HEK293 (cell line): ENCODE measurements around the gene ZNF141.

Experiments used
- CTCF ChIA-PET: fragments of 350-600 bp; formaldehyde crosslinking; extraction: SDS; loops from one replicate; lab custom pipeline; 2021; ENCODE audit warnings: antibody characterized with exemption; lab: Yijun Ruan, JAX
- POLR2A ChIA-PET: fragments of 300-600 bp; formaldehyde crosslinking; extraction: SDS; loops from one replicate; lab custom pipeline; 2020; ENCODE audit warnings: antibody characterized with exemption, inconsistent platforms; lab: Yijun Ruan, JAX
- H3K27ac ChIP-seq: fragments of 200-500 bp; sonication (Bioruptor generic); 2 replicates; pipeline ENCODE4 v1.5.1; 2014; ENCODE audit warnings: low read depth, low read length, control low read depth, inconsistent platforms; ENCODE audit errors: extremely low read depth
- H3K36me3 ChIP-seq, 2 experiments: fragments of 200-500 bp in 1 of 2; sonication (Bioruptor generic) in 1 of 2; 1 replicate in 1 of 2; 2 replicates in 1 of 2; pipeline ENCODE4 v1.5.1; 2014 to 2017; ENCODE audit warnings: inconsistent platforms in 2 of 2, low read length in 2 of 2; ENCODE audit not compliant: control insufficient read depth in 2 of 2, insufficient read depth in 1 of 2
- H3K4me1 ChIP-seq: fragments of 200-500 bp; sonication (Bioruptor generic); 2 replicates; pipeline ENCODE4 v1.5.1; 2014; ENCODE audit warnings: mild to moderate bottlenecking, low read length, inconsistent platforms; ENCODE audit not compliant: control insufficient read depth, insufficient read depth
- H3K4me3 ChIP-seq: 2 replicates; pipeline ENCODE4 v1.5.1; 2011; ENCODE audit warnings: low read depth, mild to moderate bottlenecking, control low read depth, low read length, moderate library complexity
- H3K9me3 ChIP-seq: fragments of 200-500 bp; sonication (Bioruptor generic); 2 replicates; pipeline ENCODE4 v1.5.1; 2014; ENCODE audit warnings: low read depth, low read length, inconsistent platforms; ENCODE audit not compliant: control insufficient read depth, insufficient read depth
- GFI1B ChIP-seq: fragments of 450-650 bp; formaldehyde crosslinking; IDR thresholded peaks from 2 replicates; pipeline ENCODE4 v1.5.1; 2016; ENCODE audit warnings: missing biosample characterization, missing genetic modification characterization
- GLI2 ChIP-seq: fragments of 450-650 bp; formaldehyde crosslinking; IDR thresholded peaks from 2 replicates; pipeline ENCODE4; 2017; ENCODE audit warnings: missing biosample characterization, missing genetic modification characterization, low read depth, borderline replicate concordance
- GLI4 ChIP-seq: fragments of 450-650 bp; formaldehyde crosslinking; IDR thresholded peaks from 2 replicates; pipeline ENCODE4 v1.5.1; 2016; ENCODE audit warnings: missing biosample characterization, missing genetic modification characterization
- GLIS2 ChIP-seq: fragments of 450-650 bp; formaldehyde crosslinking; IDR thresholded peaks from 2 replicates; pipeline ENCODE4 v1.5.1; 2016; ENCODE audit warnings: missing biosample characterization, missing genetic modification characterization
- SCRT1 ChIP-seq: fragments of 450-650 bp; formaldehyde crosslinking; IDR thresholded peaks from 2 replicates; pipeline ENCODE4 v1.5.1; 2016; ENCODE audit warnings: missing biosample characterization, missing genetic modification characterization, borderline replicate concordance
- ZBTB10 ChIP-seq: fragments of 450-650 bp; formaldehyde crosslinking; IDR thresholded peaks from 2 replicates; pipeline ENCODE4 v1.5.1; 2016; ENCODE audit warnings: missing biosample characterization, missing genetic modification characterization
- ZBTB17 ChIP-seq: fragments of 450-650 bp; formaldehyde crosslinking; IDR thresholded peaks from 2 replicates; pipeline ENCODE4 v1.5.1; 2016; ENCODE audit warnings: missing biosample characterization, missing genetic modification characterization
- ZNF223 ChIP-seq: fragments of 450-650 bp; formaldehyde crosslinking; IDR thresholded peaks from 2 replicates; pipeline ENCODE4 v1.5.1; 2016; ENCODE audit warnings: missing biosample characterization, missing genetic modification characterization
- ZNF266 ChIP-seq: fragments of 450-650 bp; formaldehyde crosslinking; IDR thresholded peaks from 2 replicates; pipeline ENCODE4 v1.5.1; 2016; ENCODE audit warnings: missing biosample characterization, missing genetic modification characterization, low read depth
- ZNF280C ChIP-seq: fragments of 450-650 bp; formaldehyde crosslinking; IDR thresholded peaks from 2 replicates; pipeline ENCODE4 v1.5.1; 2016; ENCODE audit warnings: missing biosample characterization, missing genetic modification characterization
- ZNF292 ChIP-seq: fragments of 450-650 bp; formaldehyde crosslinking; IDR thresholded peaks from 2 replicates; pipeline ENCODE4 v1.5.1; 2016; ENCODE audit warnings: low read depth, missing biosample characterization, missing genetic modification characterization, borderline replicate concordance
- ZNF335 ChIP-seq: fragments of 450-650 bp; formaldehyde crosslinking; conservative IDR thresholded peaks from 2 replicates; pipeline ENCODE4 v1.5.1; 2016; ENCODE audit warnings: missing biosample characterization, missing genetic modification characterization
- ZNF350 ChIP-seq: fragments of 450-650 bp; formaldehyde crosslinking; IDR thresholded peaks from 2 replicates; pipeline ENCODE4 v1.5.0; 2017; ENCODE audit warnings: missing biosample characterization, mild to moderate bottlenecking, missing genetic modification characterization
- ZNF398 ChIP-seq: fragments of 450-650 bp; formaldehyde crosslinking; IDR thresholded peaks from 2 replicates; pipeline ENCODE4 v1.5.1; 2017; ENCODE audit warnings: missing biosample characterization, missing genetic modification characterization
- ZNF404 ChIP-seq: fragments of 450-650 bp; formaldehyde crosslinking; IDR thresholded peaks from 2 replicates; pipeline ENCODE4 v1.5.1; 2017; ENCODE audit warnings: missing biosample characterization, missing genetic modification characterization
- ZNF423 ChIP-seq: fragments of 450-650 bp; formaldehyde crosslinking; IDR thresholded peaks from 2 replicates; pipeline ENCODE4 v1.5.1; 2016; ENCODE audit warnings: missing biosample characterization, missing genetic modification characterization
- ZNF48 ChIP-seq: fragments of 450-650 bp; formaldehyde crosslinking; IDR thresholded peaks from 2 replicates; pipeline ENCODE4 v1.5.1; 2016; ENCODE audit warnings: missing biosample characterization, missing genetic modification characterization
- ZNF585B ChIP-seq: fragments of 450-650 bp; formaldehyde crosslinking; IDR thresholded peaks from 2 replicates; pipeline ENCODE4 v1.5.1; 2016; ENCODE audit warnings: missing biosample characterization, missing genetic modification characterization
- ZNF654 ChIP-seq: fragments of 450-650 bp; formaldehyde crosslinking; IDR thresholded peaks from 2 replicates; pipeline ENCODE4 v1.5.1; 2016; ENCODE audit warnings: low read depth, missing biosample characterization, missing genetic modification characterization
- ZNF707 ChIP-seq: fragments of 450-650 bp; formaldehyde crosslinking; IDR thresholded peaks from 2 replicates; pipeline ENCODE4 v1.5.1; 2016; ENCODE audit warnings: missing biosample characterization, missing genetic modification characterization
- ZNF76 ChIP-seq: fragments of 450-650 bp; formaldehyde crosslinking; IDR thresholded peaks from 2 replicates; pipeline ENCODE4; 2016; ENCODE audit warnings: low read depth, missing biosample characterization, missing genetic modification characterization, borderline replicate concordance
- ZNF830 ChIP-seq: fragments of 450-650 bp; IDR thresholded peaks from 2 replicates; pipeline ENCODE4 v1.5.0; 2018; ENCODE audit warnings: missing biosample characterization, missing genetic modification characterization, low read depth, mild to moderate bottlenecking, moderate library complexity
- ZSCAN16 ChIP-seq: fragments of 450-650 bp; formaldehyde crosslinking; IDR thresholded peaks from 2 replicates; pipeline ENCODE4 v1.5.1; 2016; ENCODE audit warnings: missing biosample characterization, missing genetic modification characterization

The ZNF141 gene

GRCh38 chr4:336099-336892 lies 1.3 kb upstream of the ZNF141 start:
- POLR2A ChIA-PET, result no interaction called here
- no peak for TF ChIP-seq ZNF223 (tag by site-specific recombination)
- TF ChIP-seq ZNF707 (tag by site-specific recombination), result no peak
- no peak for TF ChIP-seq ZNF404 (tag by site-specific recombination)
- TF ChIP-seq ZNF350 (tag by site-specific recombination), result no peak
- no peak for TF ChIP-seq ZNF266 (tag by site-specific recombination)
- TF ChIP-seq ZSCAN16 (tag by site-specific recombination), result no peak
- TF ChIP-seq GLI4 (tag by site-specific recombination), result no peak
- TF ChIP-seq GLI2 (tag by site-specific recombination), result no peak
- TF ChIP-seq ZNF335 (tag by site-specific recombination), result no peak
- TF ChIP-seq, all 188 proteins: peak for 0
- CTCF ChIA-PET, result no interaction called here
- Histone ChIP-seq H3K27ac (no peak overlapping the region), H3K36me3 (no peaks in the 10 kb centered on the region), H3K9me3 (no peaks in the 10 kb centered on the region), H3K4me1 (no peaks in the 10 kb centered on the region), H3K4me3 (no peak overlapping the region)

- ChIA-PET POLR2A (no interaction called here), CTCF (no interaction called here)
- no peaks in the 10 kb centered on the region for H3K36me3 ChIP-seq
- H3K4me1 ChIP-seq, result no peaks in the 10 kb centered on the region
- peak overlapping the region; percentile 16 for H3K4me3 ChIP-seq
- H3K27ac ChIP-seq, result no peak overlapping the region
- TF ChIP-seq ZNF707 (tag by site-specific recombination), result no peak
- no peak for TF ChIP-seq GFI1B (tag by site-specific recombination)
- TF ChIP-seq ZNF585B (tag by site-specific recombination), result no peak
- H3K9me3 ChIP-seq, result no peaks in the 10 kb centered on the region
These were observed 796 bp upstream of the ZNF141 start for GRCh38 chr4:336893-337142.

DNA sequence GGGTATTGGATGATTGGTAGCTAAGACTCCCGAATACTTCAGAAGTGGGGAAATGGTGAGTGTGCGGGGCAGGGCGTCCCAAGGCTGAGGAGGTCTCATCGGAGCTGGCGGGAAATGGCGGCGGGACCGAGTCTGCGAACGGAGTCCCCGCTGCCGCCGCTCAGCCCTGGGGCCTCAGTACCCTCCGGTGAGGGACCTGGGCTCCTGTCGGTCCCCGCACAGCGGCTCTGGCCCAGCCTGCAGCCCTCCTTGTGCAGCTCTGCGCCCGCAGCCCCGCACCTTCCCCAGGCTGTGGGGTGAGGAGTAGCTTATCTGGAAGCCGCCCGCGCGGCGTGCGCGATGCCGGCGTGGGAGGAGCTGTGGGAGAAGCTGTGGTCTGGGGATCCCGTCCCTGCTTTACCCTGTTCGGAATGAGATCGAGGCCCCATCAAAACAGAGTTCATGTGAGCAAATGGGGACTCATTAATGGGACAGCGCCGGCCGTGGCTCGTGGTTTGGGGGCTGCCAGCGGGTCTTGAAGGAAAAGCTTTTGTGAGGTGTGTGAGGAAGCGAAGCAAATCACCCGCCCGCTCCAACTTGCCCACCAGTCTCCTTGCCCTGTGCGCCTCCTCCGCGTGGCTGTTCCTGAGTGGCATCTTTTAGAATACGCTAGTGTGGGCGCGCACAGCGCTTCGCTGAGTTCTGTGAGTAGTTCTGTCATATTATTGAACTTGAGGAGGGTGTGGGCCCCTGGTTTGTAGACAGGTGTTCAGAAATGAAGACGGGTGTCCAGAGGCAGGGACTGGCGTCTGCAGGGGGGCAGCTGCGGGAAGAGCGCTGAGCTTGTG lies 531 bp downstream of the ZNF141 start:
- ChIA-PET CTCF (no interaction called here), POLR2A (interaction anchor here (0.5 kb wide), 1 partner anchor 305 kb away, joined by 4 read pairs; no protein-coding TSS in a partner anchor)
- Histone ChIP-seq H3K9me3 (no peaks in the 10 kb centered on the region), H3K27ac (peak overlapping the region; percentile 50; the same call in 1 of the 2 replicates), H3K36me3 (no peaks in the 10 kb centered on the region), H3K4me1 (no peaks in the 10 kb centered on the region), H3K4me3 (peak overlapping the region; percentile 65)
- TF ChIP-seq GLIS2 (tag by site-specific recombination) (no peak), ZNF654 (tag by site-specific recombination) (no peak), ZNF830 (tag by site-specific recombination) (no peak), ZNF76 (tag by site-specific recombination) (no peak), ZNF280C (tag by site-specific recombination) (no peak), ZNF423 (tag by site-specific recombination) (no peak), ZBTB17 (no peak), SCRT1 (tag by site-specific recombination) (no peak), ZBTB10 (tag by site-specific recombination) (no peak), ZNF292 (tag by site-specific recombination) (no peak), ZNF398 (no peak), ZNF48 (tag by site-specific recombination) (no peak)
